Hepatocyte (in vitro differentiated cells): ENCODE results near the gene SOST.

ENCODE experiments used
- EZH2 ChIP-seq: fragments of 200-600 bp; sonication (generic); IDR thresholded peaks from 2 replicates; pipeline ENCODE4 v1.6.1; 2016; ENCODE audit warnings: antibody characterized with exemption, mild to moderate bottlenecking, borderline replicate concordance
- EZH2phosphoT487 ChIP-seq: fragments of 200-600 bp; sonication (generic); IDR thresholded peaks from one replicate; pipeline ENCODE4 v1.6.1; 2018; ENCODE audit warnings: antibody characterized with exemption, mild to moderate bottlenecking, low read depth, moderate library complexity; ENCODE audit not compliant: unreplicated experiment, severe bottlenecking
- TF ChIP-seq, protein P1 (sequence below): fragments of 200-600 bp; sonication (generic); IDR thresholded peaks from 2 replicates; pipeline ENCODE4 v1.5.1; 2016; ENCODE audit warnings: antibody characterized with exemption, mild to moderate bottlenecking; ENCODE audit not compliant: poor library complexity

- TF ChIP-seq, protein P1, sequence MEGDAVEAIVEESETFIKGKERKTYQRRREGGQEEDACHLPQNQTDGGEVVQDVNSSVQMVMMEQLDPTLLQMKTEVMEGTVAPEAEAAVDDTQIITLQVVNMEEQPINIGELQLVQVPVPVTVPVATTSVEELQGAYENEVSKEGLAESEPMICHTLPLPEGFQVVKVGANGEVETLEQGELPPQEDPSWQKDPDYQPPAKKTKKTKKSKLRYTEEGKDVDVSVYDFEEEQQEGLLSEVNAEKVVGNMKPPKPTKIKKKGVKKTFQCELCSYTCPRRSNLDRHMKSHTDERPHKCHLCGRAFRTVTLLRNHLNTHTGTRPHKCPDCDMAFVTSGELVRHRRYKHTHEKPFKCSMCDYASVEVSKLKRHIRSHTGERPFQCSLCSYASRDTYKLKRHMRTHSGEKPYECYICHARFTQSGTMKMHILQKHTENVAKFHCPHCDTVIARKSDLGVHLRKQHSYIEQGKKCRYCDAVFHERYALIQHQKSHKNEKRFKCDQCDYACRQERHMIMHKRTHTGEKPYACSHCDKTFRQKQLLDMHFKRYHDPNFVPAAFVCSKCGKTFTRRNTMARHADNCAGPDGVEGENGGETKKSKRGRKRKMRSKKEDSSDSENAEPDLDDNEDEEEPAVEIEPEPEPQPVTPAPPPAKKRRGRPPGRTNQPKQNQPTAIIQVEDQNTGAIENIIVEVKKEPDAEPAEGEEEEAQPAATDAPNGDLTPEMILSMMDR: no peak
- no peak for TF ChIP-seq EZH2
- TF ChIP-seq EZH2phosphoT487: no peak
Observed at GRCh38 chr17:43741636-43742035, 17.0 kb downstream of the SOST start.
